Activated CD4-positive, alpha-beta T cell treated with anti-CD3 and anti-CD28 coated beads for 48 hours (primary cell): ENCODE results near the gene KDM7A.
A peak's percentile ranks its signal among the peaks of the same experiment; 100 is the strongest.
"Not testable (repeated sequence)": the region's sequence is repeated elsewhere in the genome, so short reads cannot be mapped to it uniquely, and the experiment has no call there.

Experiments used
- DNase-seq: peaks from one replicate; pipeline ENCODE4 v3.0.0-alpha.2; 2020

The KDM7A gene

GRCh38 chr7:140201393-140201792 is 24.6 kb upstream of the KDM7A start:
- no peak for DNase-seq

GRCh38 chr7:140200061-140200989 is 23.5 kb upstream of the KDM7A start:
- no peak for DNase-seq

DNA sequence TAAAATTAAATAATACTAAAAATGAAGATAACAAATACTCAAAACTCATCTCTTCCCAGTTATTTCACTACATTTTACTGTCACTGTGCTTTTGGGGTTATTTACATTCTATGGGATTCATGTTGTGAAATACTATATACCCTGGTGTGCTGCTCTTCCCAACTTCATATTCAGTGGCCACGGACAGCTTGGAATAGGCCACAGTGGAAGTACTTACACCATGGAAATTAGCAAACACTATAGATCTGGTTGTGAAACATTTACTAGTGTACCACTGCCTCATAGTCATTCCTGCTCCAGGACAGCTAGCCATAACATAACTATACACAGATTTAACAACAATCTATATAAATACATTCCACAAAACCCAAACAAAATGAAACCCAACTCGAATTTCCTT is 21.2 kb upstream of the KDM7A start:
- no peak for DNase-seq

- DNase-seq: no peak
Observed at GRCh38 chr7:140197218-140197890, 20.6 kb upstream of the KDM7A start.

GRCh38 chr7:140196361-140197217 is 19.8 kb upstream of the KDM7A start:
- no peak for DNase-seq

GRCh38 chr7:140195859-140196258 is 19.1 kb upstream of the KDM7A start:
- no peak for DNase-seq

- no peak for DNase-seq
Observed at GRCh38 chr7:140192620-140193019, 15.8 kb upstream of the KDM7A start.

GRCh38 chr7:140192176-140192575 is 15.4 kb upstream of the KDM7A start:
- no peak for DNase-seq

DNA sequence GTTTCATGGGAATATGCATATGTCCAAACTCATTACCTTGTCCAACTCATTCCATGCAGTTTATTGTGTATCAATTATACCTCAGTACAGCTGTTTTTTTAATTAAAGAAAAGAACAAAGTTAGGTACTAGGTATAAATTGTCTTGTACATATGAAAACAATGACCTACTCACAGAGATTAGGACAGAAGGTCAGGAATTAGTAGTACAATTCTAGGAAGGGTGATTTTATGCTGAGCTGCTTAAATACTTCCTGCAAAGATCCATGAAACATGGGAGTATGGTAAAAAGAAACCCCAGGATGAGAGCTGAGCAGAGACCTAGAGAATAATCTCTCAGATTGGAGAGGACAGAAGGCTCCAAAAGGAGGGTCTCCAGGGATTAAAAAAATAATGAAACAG is 13.8 kb upstream of the KDM7A start:
- DNase-seq: no peak

GRCh38 chr7:140189917-140190316 is 13.1 kb upstream of the KDM7A start:
- no peak for DNase-seq

DNA sequence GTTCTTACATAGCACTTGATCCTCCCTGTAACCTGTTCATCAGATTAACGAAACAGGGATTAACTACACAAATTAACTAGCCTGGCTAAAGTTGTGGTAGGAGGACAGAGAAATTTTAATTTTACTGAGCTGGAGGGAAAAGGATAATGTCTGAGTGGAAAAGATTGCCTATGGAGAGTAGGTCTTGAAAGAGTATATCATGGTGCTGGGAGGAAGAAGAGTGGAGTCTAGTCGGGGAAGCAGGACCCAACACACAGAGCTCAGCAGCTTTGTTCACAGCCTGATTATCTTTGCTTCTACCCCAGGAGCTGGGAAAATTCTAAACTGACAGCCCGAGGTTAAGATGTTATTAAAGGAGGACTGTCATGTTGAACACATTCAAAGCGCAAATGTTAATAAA is 6.1 kb upstream of the KDM7A start:
- no peak for DNase-seq

- peak; percentile 12 for DNase-seq
Observed at GRCh38 chr7:140179339-140179738, 2.6 kb upstream of the KDM7A start.

GRCh38 chr7:140176122-140176701 is 571 bp downstream of the KDM7A start:
- DNase-seq: peak; percentile 16

DNA sequence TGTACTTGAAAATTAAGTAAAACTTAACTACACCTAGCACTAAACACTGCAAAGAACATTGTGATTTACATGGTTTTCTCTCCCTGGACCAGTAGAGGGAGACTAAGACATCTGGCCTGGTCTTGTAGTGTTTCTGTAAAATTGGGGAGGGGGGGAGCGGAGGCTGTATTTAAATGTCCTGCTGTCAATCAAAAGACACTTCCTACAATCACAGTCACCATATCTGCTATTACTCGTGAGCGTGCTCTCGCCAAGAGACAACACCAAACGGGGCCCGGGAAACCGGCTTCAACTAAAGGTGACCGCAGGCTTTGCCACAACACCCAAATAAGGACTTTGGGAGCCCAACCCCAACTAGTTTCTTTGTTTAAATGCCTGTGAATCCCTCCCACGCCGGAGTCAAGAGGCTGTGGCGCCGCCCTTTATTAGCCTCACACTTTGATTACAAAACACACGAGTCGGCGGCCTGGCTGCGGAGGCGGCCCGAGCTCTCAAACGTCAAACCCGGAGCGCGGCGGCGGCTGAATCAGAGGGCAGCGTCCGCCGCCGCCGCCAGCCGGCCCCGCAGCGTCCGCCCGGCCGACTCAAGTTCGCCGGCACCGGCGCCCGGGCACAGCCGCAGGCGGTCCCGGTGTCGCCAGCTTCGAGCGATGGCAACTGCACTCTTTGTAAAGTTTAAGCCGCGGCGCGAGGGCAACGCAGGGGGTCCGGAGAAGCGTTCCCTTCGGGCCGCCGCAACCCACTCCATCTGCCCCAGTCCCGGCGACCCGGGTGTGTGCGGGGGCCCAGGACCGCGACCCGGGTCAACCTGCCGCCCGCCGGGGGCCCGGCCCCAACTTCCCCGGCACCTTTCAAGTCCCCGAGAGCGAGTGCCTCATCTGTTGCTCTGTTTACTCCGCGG is 1.3 kb downstream of the KDM7A start:
- DNase-seq: peak; percentile 89

GRCh38 chr7:140174217-140174616 is 2.6 kb downstream of the KDM7A start:
- no peak for DNase-seq

DNA sequence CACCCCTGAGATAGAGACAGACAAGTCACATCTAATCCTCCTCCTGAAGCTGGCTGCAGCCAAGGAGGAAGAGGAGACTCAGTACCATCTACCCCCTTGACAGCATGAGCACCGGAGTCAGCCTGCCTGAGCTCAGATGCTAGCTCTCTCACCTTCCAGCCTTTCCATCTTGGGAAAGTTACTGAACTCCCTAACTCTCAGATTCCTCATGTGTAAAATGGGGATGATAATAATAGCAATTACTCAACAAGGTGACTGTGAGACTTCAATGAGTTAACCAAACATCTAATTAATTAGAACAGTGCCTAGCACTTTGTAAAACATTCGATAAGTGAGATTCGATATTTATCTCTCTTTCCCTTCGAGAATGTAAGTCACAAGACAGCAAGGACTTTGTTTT is 6.4 kb downstream of the KDM7A start:
- no peak for DNase-seq

DNA sequence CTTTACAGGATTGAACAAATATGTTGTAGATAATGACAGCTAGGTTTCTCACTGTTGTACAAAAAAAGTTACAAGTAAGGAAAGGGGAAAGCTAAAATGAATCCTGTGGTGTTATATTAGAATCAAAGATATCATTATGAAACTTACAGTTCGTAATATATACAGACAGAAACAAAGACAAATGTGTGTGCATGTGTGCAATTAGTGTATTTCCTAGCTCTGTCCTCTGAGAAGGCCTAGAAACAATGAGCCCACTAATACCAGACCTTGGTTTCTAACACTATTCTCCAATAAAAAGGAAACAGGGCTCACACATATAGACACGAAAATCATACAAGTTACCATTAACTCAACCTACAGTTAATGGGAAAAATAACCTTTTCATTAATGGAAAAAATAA is 8.0 kb downstream of the KDM7A start:
- no peak for DNase-seq

- no peak for DNase-seq
Observed at GRCh38 chr7:140165422-140165821, 11.4 kb downstream of the KDM7A start.

DNA sequence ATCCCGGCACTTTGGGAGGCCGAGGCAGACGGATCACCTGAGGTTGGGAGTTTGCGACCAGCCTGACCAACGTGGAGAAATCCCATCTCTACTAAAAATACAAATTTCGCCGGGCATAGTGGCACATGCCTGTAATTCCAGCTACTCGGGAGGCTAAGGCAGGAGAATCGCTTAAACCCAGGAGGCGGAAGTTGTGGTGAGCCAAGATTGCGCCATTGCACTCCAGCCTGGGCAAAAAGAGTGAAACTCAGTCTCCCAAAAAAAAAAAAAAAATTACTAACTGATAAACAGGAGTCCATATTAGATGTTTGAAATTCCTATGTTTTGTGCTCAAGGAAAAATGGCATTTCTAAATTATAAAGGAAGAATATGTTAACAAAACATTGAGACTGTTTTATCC is 14.7 kb downstream of the KDM7A start:
- DNase-seq: not testable (repeated sequence)

DNA sequence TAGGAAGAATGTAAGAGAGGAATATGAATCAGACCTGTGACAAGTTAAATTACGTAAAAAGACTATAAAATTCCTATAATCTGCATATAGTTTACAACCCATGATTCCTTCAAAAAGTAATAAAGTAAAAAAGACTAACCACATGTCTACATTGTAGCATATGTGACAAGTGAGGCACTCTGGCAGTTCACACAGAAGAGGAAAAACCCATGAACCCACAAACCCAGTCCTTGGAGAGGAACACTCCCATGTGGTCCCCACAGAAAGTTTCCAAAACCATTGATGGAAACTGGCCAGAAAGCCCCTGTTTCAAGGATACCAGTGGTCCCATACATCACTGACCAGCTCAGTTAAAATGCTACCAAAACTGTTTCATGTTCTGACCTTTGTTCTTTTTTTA is 15.7 kb downstream of the KDM7A start:
- DNase-seq: no peak

DNA sequence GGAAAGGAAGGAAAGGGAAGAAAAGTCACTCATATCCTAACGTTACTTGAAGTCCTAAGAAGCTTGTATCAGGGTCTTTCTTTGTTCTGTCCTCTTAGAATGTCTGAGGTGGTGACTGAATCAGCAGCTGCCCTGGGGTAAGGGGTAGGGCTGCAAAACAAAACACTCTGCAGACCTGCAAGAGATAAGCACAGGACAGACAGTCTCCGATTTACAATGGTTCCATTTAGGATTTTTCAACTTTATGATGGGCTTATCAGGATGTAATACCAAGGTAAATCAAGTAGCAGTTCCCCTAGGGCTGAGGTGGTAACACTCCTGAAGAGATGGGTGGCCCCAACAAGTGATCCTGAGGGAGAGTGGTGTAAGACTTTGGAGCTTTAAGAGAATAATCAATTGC is 16.5 kb downstream of the KDM7A start:
- no peak for DNase-seq

DNA sequence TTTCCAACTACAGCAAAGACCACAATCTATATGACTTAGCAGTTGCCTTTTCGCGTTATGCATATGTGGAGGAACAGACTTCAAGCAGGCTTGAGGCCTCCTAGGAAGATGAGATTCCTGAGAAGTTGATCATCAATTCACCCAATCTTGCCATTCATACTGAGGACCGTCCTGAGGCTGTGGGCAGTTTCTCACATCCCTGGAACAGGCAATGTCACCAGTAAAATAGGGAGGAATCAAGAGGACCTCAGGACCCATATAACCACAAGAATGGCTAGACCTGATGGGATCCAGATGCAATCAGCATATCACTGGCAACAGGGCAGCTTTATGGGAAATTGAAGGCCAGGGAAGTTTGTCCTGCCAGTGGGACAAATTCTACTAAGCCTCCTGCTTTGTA is 17.3 kb downstream of the KDM7A start:
- DNase-seq: no peak
